GM19397 (cell line): ENCODE results near the gene KPNA4.

Source experiments
- ATAC-seq: cut with Tn5 transposase; IDR thresholded peaks from one replicate; pipeline ENCODE4 v1.9.1; 2021; ENCODE audit warnings: mild to moderate bottlenecking, moderate library complexity; ENCODE audit not compliant: unreplicated experiment

KPNA4 gene

DNA sequence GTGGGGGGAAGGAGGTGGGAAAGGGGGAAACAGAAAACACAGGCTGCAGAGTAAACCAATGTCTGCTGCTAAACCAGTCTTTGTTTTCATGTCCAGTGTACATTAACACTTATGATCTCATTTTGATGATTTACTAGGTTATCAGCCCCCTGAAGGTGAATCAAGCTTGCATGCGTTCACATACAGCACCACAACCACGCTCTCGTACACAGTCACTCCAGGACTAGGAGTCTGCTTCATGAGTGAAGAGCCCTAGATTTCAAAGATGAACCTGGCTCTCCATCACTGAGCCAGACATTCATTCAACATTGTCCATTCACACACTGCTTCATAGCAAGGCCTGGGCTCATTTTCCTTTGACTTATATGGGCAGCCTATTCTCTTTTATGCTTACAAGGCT, 64.0 kb downstream of the KPNA4 start:
- no peak for ATAC-seq

GRCh38 chr3:160498202-160498601, 67.2 kb downstream of the KPNA4 start:
- ATAC-seq = no peak

- no peak for ATAC-seq
Measured at GRCh38 chr3:160490166-160490565, 75.2 kb downstream of the KPNA4 start.

- ATAC-seq = no peak
Measured at GRCh38 chr3:160486459-160486869, 78.9 kb downstream of the KPNA4 start.

DNA sequence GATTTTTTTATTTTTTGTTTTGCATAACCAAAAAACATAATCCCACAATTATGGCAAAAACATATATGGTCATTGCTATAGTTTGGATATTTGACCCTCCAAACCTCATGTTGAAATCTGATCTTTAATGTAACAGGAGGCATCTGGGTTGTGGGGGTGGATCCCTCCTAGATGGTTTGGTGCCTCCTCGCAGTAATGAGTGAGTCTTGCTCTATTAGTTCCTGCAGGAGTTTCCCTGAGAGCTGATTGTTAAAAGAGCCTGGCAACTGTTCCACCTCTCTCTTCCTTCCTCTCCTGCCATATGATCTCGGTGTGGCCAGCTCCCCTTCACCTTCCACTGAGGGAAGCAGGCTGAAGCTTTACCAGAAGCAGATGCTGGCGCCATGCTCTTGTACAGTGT, 82.6 kb downstream of the KPNA4 start:
- no peak for ATAC-seq

DNA sequence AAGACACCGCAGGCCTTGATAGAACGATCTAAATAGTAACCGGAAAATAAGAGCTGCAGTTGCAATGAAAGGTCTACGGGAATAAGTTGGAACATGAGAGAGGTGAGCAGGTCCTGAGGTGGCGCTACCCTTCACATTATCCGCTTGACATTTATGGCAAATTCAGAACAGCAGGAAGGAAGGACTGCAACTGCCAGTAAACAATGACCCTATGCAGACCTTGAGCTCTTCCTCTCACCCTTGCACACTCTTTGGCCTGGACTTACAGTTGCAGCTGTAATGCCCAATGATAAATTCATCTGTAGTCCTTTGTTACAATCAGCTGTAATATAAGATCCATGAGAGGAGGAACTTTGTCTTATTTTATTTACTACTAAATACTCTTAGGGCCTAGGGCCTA, 83.5 kb downstream of the KPNA4 start:
- no peak for ATAC-seq

- ATAC-seq = no peak
Measured at GRCh38 chr3:160480931-160481330, 84.4 kb downstream of the KPNA4 start.

- no peak for ATAC-seq
Measured at GRCh38 chr3:160479376-160479775, 86.0 kb downstream of the KPNA4 start.

DNA sequence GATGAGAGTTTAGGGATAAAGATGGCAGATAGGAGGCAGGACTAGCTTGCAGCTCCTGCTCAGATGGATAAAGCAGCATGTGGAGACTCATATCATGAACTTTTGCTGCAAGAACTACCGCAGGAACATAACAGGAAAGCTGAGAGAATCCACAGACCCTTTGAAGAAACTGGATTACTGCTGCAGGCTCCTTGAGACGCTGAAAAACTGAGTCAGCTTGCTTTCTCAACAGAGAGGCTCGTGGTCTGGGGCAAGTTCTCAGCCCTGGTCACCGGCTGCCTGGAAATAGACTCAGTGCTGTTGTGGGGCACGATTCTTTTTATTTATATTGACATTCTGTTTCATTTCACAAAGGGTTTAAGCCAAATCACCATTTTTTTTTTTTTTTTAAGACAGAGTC, 87.0 kb downstream of the KPNA4 start:
- no peak for ATAC-seq

DNA sequence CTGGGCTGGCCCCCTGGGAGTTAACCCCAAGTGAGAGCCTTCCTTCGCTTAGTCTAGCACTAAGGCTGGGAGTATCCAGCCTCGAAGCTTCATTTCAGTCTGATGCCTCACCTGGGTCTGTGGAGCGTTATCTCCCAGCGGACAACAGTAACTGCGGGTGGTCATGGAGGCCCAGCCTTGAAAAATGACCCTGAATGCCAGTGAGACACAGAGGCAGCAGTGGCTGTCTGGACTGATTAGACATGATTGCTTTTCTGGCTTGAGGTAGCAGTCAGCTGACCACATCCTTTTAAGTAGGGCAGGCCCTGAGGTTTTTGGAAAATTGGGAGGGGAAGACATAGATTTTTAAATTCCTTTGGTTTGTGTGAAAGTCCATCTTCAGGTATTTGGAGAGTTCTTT, 87.6 kb downstream of the KPNA4 start:
- ATAC-seq = no peak

GRCh38 chr3:160475884-160476283, 89.5 kb downstream of the KPNA4 start:
- ATAC-seq = no peak

- ATAC-seq = no peak
Measured at GRCh38 chr3:160475153-160475552, 90.2 kb downstream of the KPNA4 start.

DNA sequence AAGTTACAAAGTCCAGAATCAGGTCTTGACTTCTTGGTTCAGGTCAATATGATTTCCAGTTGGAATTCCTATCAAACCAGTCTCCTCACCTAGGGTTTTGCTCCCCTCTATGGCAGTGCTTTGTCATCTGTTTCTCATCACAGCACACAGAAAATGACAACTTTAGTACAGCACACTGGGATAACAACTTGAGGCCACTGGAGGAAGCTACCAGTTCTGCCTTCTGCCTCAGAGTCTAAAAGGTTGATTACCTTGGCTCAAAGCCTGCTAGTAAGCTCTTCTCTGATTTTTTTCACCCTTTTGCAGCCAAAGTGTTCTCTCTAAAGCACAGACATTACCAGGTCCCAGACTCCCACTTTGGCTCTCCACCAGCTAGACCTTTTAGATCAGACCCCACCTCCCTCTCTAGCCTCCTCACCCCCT, 90.9 kb downstream of the KPNA4 start:
- no peak for ATAC-seq

GRCh38 chr3:160473978-160474377, 91.4 kb downstream of the KPNA4 start:
- ATAC-seq = no peak

DNA sequence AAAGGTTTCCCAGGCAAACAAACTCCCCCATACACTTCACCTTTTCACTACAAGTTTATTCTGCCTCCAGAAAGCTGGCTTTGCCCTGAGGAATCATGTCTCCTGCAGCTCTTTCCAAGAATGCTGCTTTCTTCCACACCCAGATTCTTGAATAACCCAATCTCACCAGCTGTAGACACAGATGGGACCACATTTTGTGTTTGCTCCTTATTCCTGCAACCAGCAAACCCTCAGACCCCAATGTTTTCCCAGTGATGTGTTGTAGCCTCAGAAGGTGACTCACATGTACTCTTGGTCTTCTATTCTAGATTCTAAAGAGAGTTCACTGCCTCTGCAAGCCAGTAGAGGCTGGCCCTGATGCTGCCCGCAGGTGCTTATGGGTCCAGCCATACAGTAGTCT, 92.2 kb downstream of the KPNA4 start:
- no peak for ATAC-seq

DNA sequence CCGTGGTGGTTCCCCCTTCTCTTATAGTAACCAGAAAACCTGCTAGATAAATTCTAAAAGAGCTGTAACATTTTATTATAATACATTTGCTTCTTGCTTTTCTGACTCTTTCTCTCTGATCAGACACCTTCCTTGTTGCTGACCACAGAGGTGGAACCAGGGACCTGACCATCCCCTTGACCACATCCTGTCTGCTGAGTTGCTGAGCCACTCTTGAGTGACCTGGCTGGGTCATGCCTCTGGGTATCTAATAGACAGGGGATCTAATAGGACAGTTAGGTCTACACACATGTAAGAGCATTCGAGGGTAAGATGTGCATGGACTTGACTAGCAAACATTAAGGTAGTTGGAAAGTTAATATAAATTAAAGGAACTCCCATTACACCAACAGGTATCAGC, 93.0 kb downstream of the KPNA4 start:
- ATAC-seq = peak; percentile 76

DNA sequence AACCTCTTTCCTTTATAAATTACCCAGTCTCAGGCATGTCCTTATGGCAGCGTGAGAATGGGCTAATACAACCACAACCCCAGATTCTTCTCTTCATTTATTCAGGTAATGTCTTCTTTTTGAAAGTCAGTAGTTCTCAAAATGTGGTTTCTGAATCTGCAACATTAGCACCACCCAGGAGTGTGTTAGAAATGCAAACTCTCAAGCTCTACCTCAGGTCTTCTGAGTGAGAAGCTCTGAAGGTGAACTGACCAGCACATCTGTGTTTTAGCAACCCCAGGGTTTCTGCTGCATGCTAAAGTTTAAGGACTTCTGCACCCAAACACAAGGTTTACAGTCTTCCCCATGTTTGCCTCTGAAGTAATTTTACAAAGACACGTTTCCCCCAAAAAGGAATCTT, 93.5 kb downstream of the KPNA4 start:
- no peak for ATAC-seq

DNA sequence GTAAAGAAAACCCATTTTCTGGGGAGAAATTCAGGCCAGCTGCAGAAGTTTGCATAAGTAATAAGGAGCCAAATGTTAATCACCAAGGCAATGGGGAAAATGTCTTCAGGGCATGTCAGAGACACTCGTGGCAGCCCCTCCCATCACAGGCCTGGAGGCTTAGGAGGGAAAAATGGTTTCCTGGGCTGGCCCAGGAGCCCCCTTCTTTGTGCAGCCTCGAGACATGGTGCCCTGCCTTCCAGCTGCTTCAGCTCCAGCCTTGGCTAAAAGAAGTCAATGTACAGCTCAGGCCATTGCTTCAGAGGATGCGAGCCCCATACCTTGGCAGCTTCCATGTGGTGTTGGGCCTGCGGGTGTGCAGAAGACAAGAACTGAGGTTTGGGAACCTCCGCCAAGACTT, 95.2 kb downstream of the KPNA4 start:
- ATAC-seq = no peak

DNA sequence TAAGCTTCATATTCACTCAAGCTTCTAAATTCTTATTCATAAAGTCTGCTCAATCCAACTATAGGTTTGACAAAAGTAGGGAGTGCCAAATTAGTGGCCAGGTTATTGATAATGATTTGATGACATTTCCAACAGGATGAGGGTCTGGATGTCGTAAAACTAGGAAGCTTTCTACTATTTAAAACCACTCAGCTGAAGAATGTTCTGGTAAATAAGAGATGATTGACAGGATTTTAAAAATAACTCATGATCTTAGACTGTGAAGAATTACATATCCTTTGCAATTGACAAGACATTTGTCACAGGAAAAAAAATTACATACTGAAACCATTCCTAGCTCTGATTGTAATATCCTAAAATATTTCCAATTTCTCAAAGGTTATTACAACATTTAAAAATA, 100.4 kb downstream of the KPNA4 start:
- ATAC-seq = no peak

DNA sequence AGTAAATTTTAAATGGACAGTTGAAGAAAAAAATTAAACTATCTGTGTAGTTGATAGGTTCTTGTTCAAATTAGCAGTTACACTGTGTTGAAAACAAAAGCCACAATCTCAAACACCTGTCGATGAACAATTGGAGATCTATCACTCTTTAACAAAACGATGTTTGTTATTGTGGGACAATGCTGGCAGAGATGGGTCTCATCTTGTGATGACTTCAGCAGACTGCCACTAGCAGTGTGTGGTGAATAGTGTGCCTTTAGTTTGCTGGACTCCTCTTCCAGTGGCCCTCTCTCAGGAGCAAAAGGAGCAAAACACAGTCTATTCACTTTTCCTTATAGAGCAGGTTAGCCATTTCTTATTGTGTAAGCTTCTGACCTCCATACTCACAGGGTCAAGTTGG, 101.0 kb downstream of the KPNA4 start:
- no peak for ATAC-seq

DNA sequence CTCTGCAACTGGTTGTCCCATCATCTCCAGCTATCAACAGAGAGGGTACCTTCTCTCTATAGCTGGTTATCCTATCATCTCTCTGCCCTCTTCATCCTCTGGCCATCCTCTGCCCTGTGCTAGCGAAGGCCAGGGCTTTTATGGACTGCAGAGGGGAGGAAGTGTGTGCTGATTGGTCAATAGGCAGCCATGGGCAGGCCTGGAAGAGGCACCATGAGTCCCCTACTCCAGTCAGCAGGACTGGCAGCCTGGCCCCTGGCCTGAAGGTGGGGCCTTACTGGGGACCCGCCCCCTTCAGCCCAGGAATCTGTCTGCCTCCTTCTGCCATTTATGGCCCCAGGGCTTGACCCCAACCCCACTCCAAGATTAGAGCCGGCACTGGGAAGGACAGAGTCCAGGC, 105.3 kb downstream of the KPNA4 start:
- ATAC-seq = no peak

DNA sequence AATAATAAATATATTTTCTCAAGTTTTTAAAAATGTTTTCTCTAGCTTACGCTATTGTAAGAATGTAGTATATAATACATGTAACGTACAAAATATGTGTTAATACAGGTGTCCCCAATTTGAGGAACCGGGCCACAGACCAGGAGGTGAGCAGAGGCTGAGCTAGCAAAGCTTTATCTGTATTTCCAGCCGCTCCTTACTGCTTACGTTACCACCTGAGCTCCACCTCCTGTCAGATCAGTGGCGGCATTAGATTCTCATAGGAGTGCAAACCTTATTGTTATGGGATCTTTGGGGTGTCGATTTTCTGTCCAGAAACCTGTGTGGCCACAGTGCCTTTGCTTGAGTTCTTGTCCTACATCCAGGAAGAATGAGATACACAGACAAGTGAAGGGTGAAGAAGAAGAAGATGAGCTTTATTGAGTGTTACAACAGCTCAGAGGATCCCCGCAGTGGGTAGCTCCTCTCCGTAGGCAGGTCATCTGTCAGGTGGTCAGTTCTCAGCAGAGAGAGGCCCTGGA, 105.9 kb downstream of the KPNA4 start:
- ATAC-seq = no peak

- ATAC-seq = no peak
Measured at GRCh38 chr3:160458151-160458550, 107.2 kb downstream of the KPNA4 start.

- no peak for ATAC-seq
Measured at GRCh38 chr3:160455846-160456245, 109.5 kb downstream of the KPNA4 start.
